HL-60 (cell line): Measurements from ENCODE around the gene RBM22.

Experiments used
- DNase-seq, 2 experiments: peaks; one replicate each; pipeline ENCODE4 v3.0.0-alpha.2; 2010 to 2020; ENCODE audit warnings: low read depth in 1 of 2, low spot score in 1 of 2
- H3K27ac ChIP-seq: fragments of 250-450 bp; sonication (Bioruptor Pico); replicated peaks from 2 replicates; pipeline ENCODE4 v1.5.1; 2020; ENCODE audit warnings: mild to moderate bottlenecking, moderate library complexity
- H3K27me3 ChIP-seq: fragments of 250-450 bp; sonication (Bioruptor Pico); 2 replicates; pipeline ENCODE4 v1.5.1; 2021; ENCODE audit warnings: mild to moderate bottlenecking, moderate library complexity; ENCODE audit not compliant: insufficient read depth, poor library complexity, severe bottlenecking
- H3K4me3 ChIP-seq: replicated peaks from 2 replicates; pipeline ENCODE4 v1.5.1; 2011; ENCODE audit warnings: mild to moderate bottlenecking, control low read depth, low read length; ENCODE audit not compliant: insufficient read depth
- CTCF ChIP-seq: IDR thresholded peaks from one replicate; pipeline ENCODE4 v1.5.1; 2011; ENCODE audit warnings: low read length, control low read depth, inconsistent platforms; ENCODE audit not compliant: insufficient read depth
- GABPA ChIP-seq: IDR thresholded peaks from 2 replicates; pipeline ENCODE4 v1.6.1; 2012; ENCODE audit warnings: low read depth
- POLR2AphosphoS5 ChIP-seq: IDR thresholded peaks from 2 replicates; pipeline ENCODE4 v1.6.1; 2012; ENCODE audit warnings: low read depth
- REST ChIP-seq: IDR thresholded peaks from 2 replicates; pipeline ENCODE4 v1.6.1; 2012; ENCODE audit warnings: low read depth; ENCODE audit not compliant: insufficient replicate concordance
- SPI1 ChIP-seq: IDR thresholded peaks from 2 replicates; pipeline ENCODE4 v1.6.1; 2012; ENCODE audit warnings: low read depth, mild to moderate bottlenecking, borderline replicate concordance

Gene RBM22

GRCh38 chr5:150642991-150643710, 57.7 kb downstream of the RBM22 start:
- H3K27ac ChIP-seq = no peak overlapping the region
- H3K4me3 ChIP-seq = no peak overlapping the region
- H3K27me3 ChIP-seq = no peaks in the 10 kb centered on the region
- TF ChIP-seq CTCF (no peak), REST (no peak), SPI1 (no peak), GABPA (no peak), POLR2AphosphoS5 (no peak)
- no peak for DNase-seq

GRCh38 chr5:150642567-150642927, 58.3 kb downstream of the RBM22 start:
- no peak for DNase-seq
- Histone ChIP-seq H3K27me3 (no peaks in the 10 kb centered on the region), H3K27ac (no peak overlapping the region), H3K4me3 (no peak overlapping the region)
- no peak for TF ChIP-seq CTCF
- TF ChIP-seq REST = no peak
- no peak for TF ChIP-seq GABPA
- TF ChIP-seq SPI1 = no peak
- TF ChIP-seq POLR2AphosphoS5 = no peak

GRCh38 chr5:150641824-150642566, 58.9 kb downstream of the RBM22 start:
- TF ChIP-seq GABPA (no peak), REST (no peak), SPI1 (no peak), POLR2AphosphoS5 (no peak), CTCF (no peak)
- Histone ChIP-seq H3K4me3 (no peak overlapping the region), H3K27ac (no peak overlapping the region), H3K27me3 (peaks cover 2% of the 10 kb centered on the region)
- no peak for DNase-seq
